OCI-LY3 (cell line): Measurements from ENCODE around the gene PIEZO2.

ENCODE experiments used
- CTCF ChIP-seq: fragments of 200-600, 300-600 bp; sonication (generic); IDR thresholded peaks from 2 replicates; pipeline ENCODE4 v1.5.1; 2014; ENCODE audit warnings: antibody characterized with exemption, low read length, low read depth
- EZH2phosphoT487 ChIP-seq: fragments of 200-600 bp; shearing (Covaris generic); IDR thresholded peaks from 2 replicates; pipeline ENCODE4 v1.6.1; 2018; ENCODE audit warnings: antibody characterized with exemption, mixed run types, low read depth

DNA sequence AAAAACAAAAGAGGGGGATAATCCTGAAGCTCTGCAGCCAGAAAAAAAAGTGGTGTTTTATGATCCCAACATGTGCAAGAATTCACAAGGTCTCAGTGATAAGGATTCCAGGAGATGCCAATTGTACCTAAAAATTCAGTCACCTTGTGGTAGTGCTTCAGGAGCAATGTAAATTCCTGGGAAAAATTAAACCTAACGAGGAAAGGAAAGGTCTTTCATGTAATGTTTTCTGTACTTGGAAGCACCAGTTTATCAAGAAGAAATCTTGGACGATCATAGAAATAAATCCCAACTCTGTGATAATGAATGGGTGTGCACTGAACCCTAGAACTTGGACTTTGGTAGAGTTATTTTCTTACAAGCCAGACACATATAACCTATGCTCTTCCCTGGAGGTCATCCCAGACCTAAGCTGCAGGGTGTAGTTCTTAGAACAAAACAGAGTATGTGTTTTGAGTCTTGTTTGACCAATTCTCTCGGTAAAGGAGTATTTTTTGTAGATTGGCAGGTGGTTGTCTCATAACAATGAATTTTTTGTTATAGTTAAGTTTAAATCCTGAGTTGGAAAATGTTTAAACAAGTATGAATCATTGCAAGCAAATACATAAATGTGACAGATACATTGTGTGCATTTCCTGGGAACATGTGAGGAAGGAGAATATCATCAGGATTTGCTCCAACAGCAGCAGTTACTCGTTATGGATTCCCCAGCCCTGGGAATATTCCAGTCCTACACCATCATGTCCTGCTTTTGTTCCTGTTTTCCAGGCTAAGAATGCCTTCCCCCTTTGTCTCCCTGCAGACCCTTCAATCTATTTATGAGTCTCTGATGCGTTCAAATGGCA is 399.0 kb downstream of the PIEZO2 start:
- TF ChIP-seq CTCF (no peak), EZH2phosphoT487 (no peak)
